WTC11 (cell line): ENCODE measurements around the gene EWSR1. TPM values are rescaled to one million over a fixed set of nuclear protein-coding genes. Genes with fewer than 3 reads are reported as not detected.
A peak's percentile ranks its signal among the peaks of the same experiment; 100 is the strongest.

Experiments
- ATAC-seq: fragments of 200-7000 bp; cut with Tn5 transposase; 2 replicates; pipeline ENCODE4 v1.10.0; 2021; ENCODE audit warnings: mild to moderate bottlenecking, moderate library complexity
- CTCF ChIA-PET: fragments of 300-600 bp; sonication (Branson Sonifier 250); formaldehyde crosslinking; loops from one replicate; lab custom pipeline; 2021; ENCODE audit warnings: antibody characterized with exemption; lab: Charles Lee
- POLR2A ChIA-PET: fragments of 350-600 bp; sonication (Branson Sonifier 250); formaldehyde crosslinking; loops from one replicate; lab custom pipeline; 2021; ENCODE audit warnings: antibody characterized with exemption; lab: Charles Lee
- DNase-seq: peaks from one replicate; pipeline ENCODE4 v3.0.0; 2021; ENCODE audit warnings: low spot score
- H3K27ac Mint-ChIP-seq: 2 replicates; pipeline ENCODE4 v1.8.0; 2021; ENCODE audit warnings: mixed read lengths
- H3K27me3 Mint-ChIP-seq: 2 replicates; pipeline ENCODE4 v1.8.0; 2021; ENCODE audit warnings: low read depth, mild to moderate bottlenecking, moderate library complexity, mixed read lengths
- H3K36me3 Mint-ChIP-seq: 2 replicates; pipeline ENCODE4 v1.8.0; 2021; ENCODE audit warnings: mixed read lengths
- H3K4me1 Mint-ChIP-seq: 2 replicates; pipeline ENCODE4 v1.8.0; 2022; ENCODE audit warnings: mixed read lengths
- H3K4me3 Mint-ChIP-seq: 2 replicates; pipeline ENCODE4 v1.8.0; 2021; ENCODE audit warnings: mild to moderate bottlenecking, moderate library complexity, mixed read lengths
- H3K9me3 Mint-ChIP-seq: 2 replicates; pipeline ENCODE4 v1.8.0; 2021; ENCODE audit warnings: mixed read lengths
- ARID4B ChIP-seq: sonication (generic); formaldehyde crosslinking; IDR thresholded peaks from 2 replicates; pipeline ENCODE4 v1.8.0; 2023; ENCODE audit warnings: missing genetic modification reagents, mild to moderate bottlenecking, borderline replicate concordance
- ATF6 ChIP-seq: sonication (generic); formaldehyde crosslinking; IDR thresholded peaks from 2 replicates; pipeline ENCODE4 v1.8.1; 2023; ENCODE audit warnings: mild to moderate bottlenecking, missing genetic modification reagents
- FOXP1 ChIP-seq: sonication (generic); formaldehyde crosslinking; IDR thresholded peaks from 2 replicates; pipeline ENCODE4 v1.8.0; 2022; ENCODE audit warnings: missing genetic modification reagents, mild to moderate bottlenecking, moderate library complexity, borderline replicate concordance
- GABPB1 ChIP-seq: sonication (generic); formaldehyde crosslinking; IDR thresholded peaks from 2 replicates; pipeline ENCODE4 v1.8.1; 2023; ENCODE audit warnings: mild to moderate bottlenecking, missing genetic modification reagents
- GTF2I ChIP-seq: fragments of 250-450 bp; sonication (Bioruptor Pico); conservative IDR thresholded peaks from 2 replicates; pipeline ENCODE4 v1.4.0; 2021; ENCODE audit warnings: mild to moderate bottlenecking
- HMGXB4 ChIP-seq: sonication (generic); formaldehyde crosslinking; IDR thresholded peaks from 2 replicates; pipeline ENCODE4 v1.8.1; 2023; ENCODE audit warnings: mild to moderate bottlenecking, moderate library complexity, missing genetic modification reagents
- KAT7 ChIP-seq: sonication (generic); formaldehyde crosslinking; IDR thresholded peaks from 2 replicates; pipeline ENCODE4 v1.8.1; 2023; ENCODE audit warnings: missing genetic modification reagents, mild to moderate bottlenecking, borderline replicate concordance
- NFYB ChIP-seq: sonication (generic); formaldehyde crosslinking; conservative IDR thresholded peaks from 2 replicates; pipeline ENCODE4 v1.8.0; 2022; ENCODE audit warnings: low read depth, missing genetic modification reagents
- NR1H2 ChIP-seq: sonication (generic); formaldehyde crosslinking; IDR thresholded peaks from 2 replicates; pipeline ENCODE4 v1.9.0; 2021; ENCODE audit warnings: mild to moderate bottlenecking, moderate library complexity, missing genetic modification reagents
- NR2C2 ChIP-seq: sonication (generic); formaldehyde crosslinking; IDR thresholded peaks from 2 replicates; pipeline ENCODE4 v1.8.0; 2022; ENCODE audit warnings: mild to moderate bottlenecking, missing genetic modification reagents
- OVOL2 ChIP-seq: fragments of 250-450 bp; sonication (Bioruptor Pico); IDR thresholded peaks from 2 replicates; pipeline ENCODE4 v1.9.0; 2021; ENCODE audit warnings: mild to moderate bottlenecking, borderline replicate concordance
- RELA ChIP-seq: sonication (generic); formaldehyde crosslinking; IDR thresholded peaks from 2 replicates; pipeline ENCODE4 v1.8.1; 2022; ENCODE audit warnings: missing genetic modification reagents, mild to moderate bottlenecking, borderline replicate concordance
- RORB ChIP-seq: fragments of 250-450 bp; sonication (Bioruptor Pico); IDR thresholded peaks from 2 replicates; pipeline ENCODE4 v1.9.0; 2021; ENCODE audit warnings: mild to moderate bottlenecking
- USF1 ChIP-seq: sonication (generic); formaldehyde crosslinking; IDR thresholded peaks from 2 replicates; pipeline ENCODE4 v1.8.0; 2022; ENCODE audit warnings: mild to moderate bottlenecking, missing genetic modification reagents
- ZNF232 ChIP-seq: sonication (generic); formaldehyde crosslinking; IDR thresholded peaks from 2 replicates; pipeline ENCODE4 v1.8.0; 2022; ENCODE audit warnings: mild to moderate bottlenecking, missing genetic modification reagents
- ZNF317 ChIP-seq: sonication (generic); formaldehyde crosslinking; IDR thresholded peaks from 2 replicates; pipeline ENCODE4 v1.8.1; 2023; ENCODE audit warnings: low read depth, mild to moderate bottlenecking, moderate library complexity, missing genetic modification reagents, borderline replicate concordance
- ZNF423 ChIP-seq: fragments of 250-450 bp; sonication (Bioruptor Pico); IDR thresholded peaks from 2 replicates; pipeline ENCODE4 v2.1.2; 2022; ENCODE audit warnings: mild to moderate bottlenecking, moderate library complexity
- total RNA-seq: library from RNA; stranded (reverse); gene quantifications from 3 replicates; pipeline ENCODE4 v1.2.3, GENCODE V29; 2021
- TF ChIP-seq, protein P1 (sequence below): fragments of 250-450 bp; sonication (Bioruptor Pico); IDR thresholded peaks from 2 replicates; pipeline ENCODE4 v1.9.0; 2021; ENCODE audit warnings: moderate library complexity, mild to moderate bottlenecking, inconsistent platforms, borderline replicate concordance
- TF ChIP-seq, protein P2 (sequence below): sonication (generic); formaldehyde crosslinking; IDR thresholded peaks from 2 replicates; pipeline ENCODE4 v1.8.0; 2022; ENCODE audit warnings: mild to moderate bottlenecking, missing genetic modification reagents
- TF ChIP-seq, protein P3 (sequence below): sonication (generic); formaldehyde crosslinking; IDR thresholded peaks from 2 replicates; pipeline ENCODE4 v1.8.0; 2023; ENCODE audit warnings: mild to moderate bottlenecking, missing genetic modification reagents

The EWSR1 gene
- total RNA-seq, 1 experiment from 2014 or later, result 377 TPM

DNA sequence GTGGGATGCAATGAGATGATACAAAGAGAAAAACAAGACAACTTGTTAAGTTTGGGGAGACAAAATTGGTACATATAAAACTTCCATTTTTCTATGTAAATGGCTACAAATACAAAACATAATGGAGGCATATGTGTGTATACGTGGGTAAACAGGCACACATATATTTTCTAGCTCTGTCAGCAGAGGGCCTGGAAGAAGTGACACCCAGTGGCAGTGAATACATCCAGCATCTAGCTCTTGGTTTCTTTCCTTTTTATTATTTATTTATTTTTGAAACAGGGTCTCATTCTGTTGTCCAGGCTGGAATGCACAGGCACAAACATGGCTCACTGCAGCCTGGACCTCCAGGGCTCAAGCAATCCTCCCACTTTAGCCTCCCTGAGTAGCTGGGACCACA is 52.5 kb downstream of the EWSR1 start (continued):
- TF ChIP-seq GTF2I (CRISPR knock-in tag) (no peak), RORB (CRISPR knock-in tag) (no peak), ATF6 (no peak), HMGXB4 (CRISPR knock-in tag) (no peak), NFYB (CRISPR knock-in tag) (no peak), NR2C2 (no peak), RELA (CRISPR knock-in tag) (no peak), ZNF317 (CRISPR knock-in tag) (no peak), KAT7 (CRISPR knock-in tag) (no peak), USF1 (CRISPR knock-in tag) (no peak)
- TF ChIP-seq, protein P1, sequence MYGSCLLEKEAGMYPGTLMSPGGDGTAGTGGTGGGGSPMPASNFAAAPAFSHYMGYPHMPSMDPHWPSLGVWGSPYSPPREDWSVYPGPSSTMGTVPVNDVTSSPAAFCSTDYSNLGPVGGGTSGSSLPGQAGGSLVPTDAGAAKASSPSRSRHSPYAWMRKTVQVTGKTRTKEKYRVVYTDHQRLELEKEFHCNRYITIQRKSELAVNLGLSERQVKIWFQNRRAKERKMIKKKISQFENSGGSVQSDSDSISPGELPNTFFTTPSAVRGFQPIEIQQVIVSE (CRISPR knock-in tag), result no peak
- TF ChIP-seq, protein P2, sequence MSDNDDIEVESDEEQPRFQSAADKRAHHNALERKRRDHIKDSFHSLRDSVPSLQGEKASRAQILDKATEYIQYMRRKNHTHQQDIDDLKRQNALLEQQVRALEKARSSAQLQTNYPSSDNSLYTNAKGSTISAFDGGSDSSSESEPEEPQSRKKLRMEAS (CRISPR knock-in tag), result no peak
- TF ChIP-seq, protein P3, sequence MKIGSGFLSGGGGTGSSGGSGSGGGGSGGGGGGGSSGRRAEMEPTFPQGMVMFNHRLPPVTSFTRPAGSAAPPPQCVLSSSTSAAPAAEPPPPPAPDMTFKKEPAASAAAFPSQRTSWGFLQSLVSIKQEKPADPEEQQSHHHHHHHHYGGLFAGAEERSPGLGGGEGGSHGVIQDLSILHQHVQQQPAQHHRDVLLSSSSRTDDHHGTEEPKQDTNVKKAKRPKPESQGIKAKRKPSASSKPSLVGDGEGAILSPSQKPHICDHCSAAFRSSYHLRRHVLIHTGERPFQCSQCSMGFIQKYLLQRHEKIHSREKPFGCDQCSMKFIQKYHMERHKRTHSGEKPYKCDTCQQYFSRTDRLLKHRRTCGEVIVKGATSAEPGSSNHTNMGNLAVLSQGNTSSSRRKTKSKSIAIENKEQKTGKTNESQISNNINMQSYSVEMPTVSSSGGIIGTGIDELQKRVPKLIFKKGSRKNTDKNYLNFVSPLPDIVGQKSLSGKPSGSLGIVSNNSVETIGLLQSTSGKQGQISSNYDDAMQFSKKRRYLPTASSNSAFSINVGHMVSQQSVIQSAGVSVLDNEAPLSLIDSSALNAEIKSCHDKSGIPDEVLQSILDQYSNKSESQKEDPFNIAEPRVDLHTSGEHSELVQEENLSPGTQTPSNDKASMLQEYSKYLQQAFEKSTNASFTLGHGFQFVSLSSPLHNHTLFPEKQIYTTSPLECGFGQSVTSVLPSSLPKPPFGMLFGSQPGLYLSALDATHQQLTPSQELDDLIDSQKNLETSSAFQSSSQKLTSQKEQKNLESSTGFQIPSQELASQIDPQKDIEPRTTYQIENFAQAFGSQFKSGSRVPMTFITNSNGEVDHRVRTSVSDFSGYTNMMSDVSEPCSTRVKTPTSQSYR (CRISPR knock-in tag), result no peak
- TF ChIP-seq, all 79 proteins: peak for 0

DNA sequence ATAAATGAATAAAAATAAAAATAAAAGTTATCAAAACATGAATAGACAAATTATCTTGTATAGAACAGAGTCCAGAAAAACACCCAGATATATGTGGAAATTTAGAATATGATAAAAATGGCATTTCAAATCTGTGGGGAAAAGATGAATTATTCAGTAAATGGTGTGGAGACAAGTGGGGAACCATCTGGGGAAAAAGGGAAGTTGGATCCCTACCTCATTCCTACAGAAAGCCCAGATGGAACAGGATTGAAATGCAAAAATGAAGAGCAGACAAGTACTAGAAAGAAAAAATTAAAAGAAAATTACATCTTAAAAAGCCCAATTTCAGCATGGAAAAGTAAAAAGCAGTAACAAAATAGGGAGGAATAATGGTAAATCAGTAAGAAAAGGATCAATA is 55.6 kb downstream of the EWSR1 start:
- ATAC-seq (no peak), DNase-seq (no peak)
- CTCF ChIA-PET, result interaction anchor here (1.0 to 1.3 kb wide), 2 partner anchors 9 to 10 kb away, joined by 3 to 7 read pairs; no protein-coding TSS in a partner anchor
- H3K9me3 Mint-ChIP-seq, result no peaks in the 10 kb centered on the region
- no peaks in the 10 kb centered on the region for H3K4me1 Mint-ChIP-seq
- H3K4me3 Mint-ChIP-seq, result no peak overlapping the region
- H3K36me3 Mint-ChIP-seq, result no peaks in the 10 kb centered on the region
- H3K27me3 Mint-ChIP-seq, result no peaks in the 10 kb centered on the region
- H3K27ac Mint-ChIP-seq, result peak overlapping the region; percentile 33; the same call in 1 of the 2 replicates
- TF ChIP-seq FOXP1 (CRISPR knock-in tag), result no peak
- TF ChIP-seq, all 79 proteins: peak for 0
- POLR2A ChIA-PET, result no interaction called here

DNA sequence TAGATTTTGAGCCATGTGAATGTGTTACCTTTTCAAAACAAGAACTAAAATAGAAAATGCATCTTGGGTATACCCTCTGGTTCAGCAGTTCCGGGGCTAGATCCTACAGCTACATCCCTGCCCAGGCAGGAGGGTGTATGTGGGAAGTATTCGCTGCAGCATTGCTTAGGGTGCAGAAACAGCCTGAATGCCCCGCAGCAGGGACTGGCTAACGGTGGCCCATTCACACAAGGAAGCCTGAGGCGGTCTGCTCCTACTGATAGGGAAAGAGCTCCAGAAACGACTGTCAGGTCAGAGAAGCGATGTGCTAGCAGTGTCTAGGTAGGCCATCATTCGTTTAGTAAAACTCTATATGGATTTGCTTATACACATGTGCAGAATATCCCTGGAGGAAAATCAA is 57.3 kb downstream of the EWSR1 start:
- H3K27me3 Mint-ChIP-seq, result no peaks in the 10 kb centered on the region
- DNase-seq, result no peak
- no peaks in the 10 kb centered on the region for H3K4me1 Mint-ChIP-seq
- H3K36me3 Mint-ChIP-seq, result peaks cover 3% of the 10 kb centered on the region; the same call in 1 of the 2 replicates
- CTCF ChIA-PET, result interaction anchor here (1.5 kb wide), 1 partner anchor 12 kb away, joined by 10 read pairs; no protein-coding TSS in a partner anchor
- H3K4me3 Mint-ChIP-seq, result no peak overlapping the region
- H3K27ac Mint-ChIP-seq, result no peak overlapping the region
- POLR2A ChIA-PET, result no interaction called here
- H3K9me3 Mint-ChIP-seq, result no peaks in the 10 kb centered on the region
- ATAC-seq, result peak; percentile 21; the same call in 1 of the 2 replicates
- TF ChIP-seq, protein P2 (CRISPR knock-in tag), result no peak
- TF ChIP-seq GABPB1 (CRISPR knock-in tag) (no peak), ARID4B (no peak), NR1H2 (no peak), ZNF232 (CRISPR knock-in tag) (no peak), FOXP1 (CRISPR knock-in tag) (no peak), ZNF423 (CRISPR knock-in tag) (no peak), OVOL2 (CRISPR knock-in tag) (no peak)
